Caco-2 (cell line): ENCODE results near the gene SPIN1. TPM values are rescaled to one million over a fixed set of nuclear protein-coding genes. Genes with fewer than 3 reads are reported as not detected.

Experiments
- BruUV-seq: library from RNA; stranded (reverse); fragments of 400-500 nt; replicated peaks from 2 replicates; lab custom pipeline; 2021; lab: Mats Ljungman, UMichigan
- CTCF ChIA-PET: fragments of 300-600 bp; sonication (Branson Sonifier 250); formaldehyde crosslinking; loops from one replicate; lab custom pipeline; 2022; ENCODE audit warnings: antibody characterized with exemption; lab: Charles Lee
- POLR2A ChIA-PET: fragments of 300-600 bp; sonication (Branson Sonifier 250); formaldehyde crosslinking; loops from one replicate; lab custom pipeline; 2022; ENCODE audit warnings: antibody characterized with exemption; lab: Charles Lee
- DNase-seq, 2 experiments: peaks; one replicate each; pipeline versions ENCODE4 v3.0.0 to v3.0.0-alpha.2; 2020 to 2022
- H3K27me3 ChIP-seq: replicated peaks from 2 replicates; pipeline ENCODE4 v1.6.0; 2011; ENCODE audit warnings: low read length; ENCODE audit not compliant: control insufficient read depth, insufficient read depth
- H3K36me3 ChIP-seq: 2 replicates; pipeline ENCODE4 v1.5.1; 2011; ENCODE audit warnings: low read length; ENCODE audit not compliant: control insufficient read depth, insufficient read depth
- H3K4me1 ChIP-seq: fragments of 250-450 bp; sonication (Bioruptor Pico); 2 replicates; pipeline ENCODE4 v1.5.1; 2020; ENCODE audit warnings: mild to moderate bottlenecking
- H3K4me3 ChIP-seq: 2 replicates; pipeline ENCODE4 v1.5.1; 2011; ENCODE audit warnings: low read depth, mild to moderate bottlenecking, control low read depth, low read length
- H3K9me3 ChIP-seq: fragments of 250-450 bp; sonication (Bioruptor Pico); 2 replicates; pipeline ENCODE4 v1.5.1; 2020; ENCODE audit warnings: mild to moderate bottlenecking, moderate library complexity
- H3K27ac Mint-ChIP-seq: one replicate; pipeline ENCODE4 v1.8.0; 2022; ENCODE audit warnings: mixed read lengths; ENCODE audit not compliant: unreplicated experiment
- H3K27me3 Mint-ChIP-seq: one replicate; pipeline ENCODE4 v1.8.0; 2022; ENCODE audit warnings: mixed read lengths; ENCODE audit not compliant: insufficient read depth, unreplicated experiment
- H3K36me3 Mint-ChIP-seq: one replicate; pipeline ENCODE4 v1.8.0; 2022; ENCODE audit warnings: mild to moderate bottlenecking, mixed read lengths; ENCODE audit not compliant: insufficient read depth, unreplicated experiment
- H3K4me1 Mint-ChIP-seq: one replicate; pipeline ENCODE4 v1.8.0; 2022; ENCODE audit warnings: low read depth, mixed read lengths; ENCODE audit not compliant: unreplicated experiment
- H3K4me3 Mint-ChIP-seq: one replicate; pipeline ENCODE4 v1.8.0; 2022; ENCODE audit warnings: mild to moderate bottlenecking, moderate library complexity, mixed read lengths; ENCODE audit not compliant: unreplicated experiment
- H3K9me3 Mint-ChIP-seq: one replicate; pipeline ENCODE4 v1.8.0; 2022; ENCODE audit warnings: mixed read lengths; ENCODE audit not compliant: unreplicated experiment
- CTCF ChIP-seq, 2 experiments: fragments of 200-600 bp in 1 of 2; IDR thresholded peaks; 1 replicate in 1 of 2; 2 replicates in 1 of 2; pipeline versions ENCODE4 v1.5.1 to v1.8.0; 2011 to 2022; ENCODE audit warnings: antibody characterized with exemption in 1 of 2, control low read depth in 1 of 2, inconsistent platforms in 1 of 2, low read depth in 1 of 2, low read length in 1 of 2, mild to moderate bottlenecking in 1 of 2, moderate library complexity in 1 of 2; ENCODE audit not compliant: insufficient read depth in 1 of 2, severe bottlenecking in 1 of 2, unreplicated experiment in 1 of 2
- intact Hi-C: fragments of 100-400 bp; cut with micrococcal nuclease; formaldehyde crosslinking; loops from one replicate; pipeline ENCODE4 v1.10.0; 2022; ENCODE audit not compliant: unreplicated experiment
- total RNA-seq: library from RNA; stranded (reverse); gene quantifications from 2 replicates; pipeline ENCODE4 v1.2.3, GENCODE V29; 2022

SPIN1 gene
- total RNA-seq, 1 experiment from 2014 or later, result 51.7 TPM

- Histone ChIP-seq H3K27me3 (no peaks in the 10 kb centered on the region), H3K9me3 (no peaks in the 10 kb centered on the region), H3K36me3 (no peaks in the 10 kb centered on the region), H3K4me1 (peaks cover 4% of the 10 kb centered on the region; the same call in 1 of the 2 replicates), H3K4me3 (no peak overlapping the region)
- H3K27ac Mint-ChIP-seq, result no peak overlapping the region
- CTCF ChIA-PET, result no interaction called here
- H3K4me1 Mint-ChIP-seq, result no peaks in the 10 kb centered on the region
- BruUV-seq, result no TSS peak
- intact Hi-C loops, result no loop called here
- H3K27me3 Mint-ChIP-seq, result no peaks in the 10 kb centered on the region
- no peak overlapping the region for H3K4me3 Mint-ChIP-seq
- TF ChIP-seq CTCF (IDR thresholded peaks at IDR 0.05; ENCODE audit: insufficient read depth in 1 of 2, low read depth in 1 of 2, low read length in 1 of 2, severe bottlenecking in 1 of 2, unreplicated experiment in 1 of 2), result no peak
- peaks cover 7% of the 10 kb centered on the region for H3K9me3 Mint-ChIP-seq
- no peaks in the 10 kb centered on the region for H3K36me3 Mint-ChIP-seq
- POLR2A ChIA-PET, result interaction anchor here (0.6 kb wide), 1 partner anchor 28 kb away, joined by 3 read pairs; no protein-coding TSS in a partner anchor
- no peak for DNase-seq
Measured at GRCh38 chr9:88358723-88359122, 29.5 kb upstream of the SPIN1 start.

DNA sequence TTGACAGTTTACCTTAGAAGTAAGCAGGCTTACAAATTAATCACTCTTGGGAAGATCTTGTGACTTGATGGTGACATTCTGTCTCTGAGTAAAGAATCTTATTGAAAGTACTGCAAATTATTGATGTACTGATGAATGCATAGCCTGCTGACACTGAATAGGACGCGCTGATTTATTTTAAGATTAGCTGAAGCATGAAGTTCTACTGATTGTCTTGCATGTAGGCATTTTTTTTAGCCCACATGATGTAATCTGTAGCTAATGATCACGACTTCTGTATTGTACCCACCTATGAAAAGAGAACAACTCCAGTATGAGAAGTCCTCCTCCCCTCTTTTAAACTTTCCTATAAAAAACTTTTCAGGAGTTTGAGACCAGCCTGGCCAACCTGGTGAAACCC lies 28.3 kb upstream of the SPIN1 start:
- H3K9me3 ChIP-seq, result no peaks in the 10 kb centered on the region
- ChIA-PET POLR2A (no interaction called here), CTCF (no interaction called here)
- intact Hi-C loops, result no loop called here
- DNase-seq, result no peak
- no peaks in the 10 kb centered on the region for H3K36me3 Mint-ChIP-seq
- no peaks in the 10 kb centered on the region for H3K36me3 ChIP-seq
- no peak overlapping the region for H3K27ac Mint-ChIP-seq
- TF ChIP-seq CTCF (IDR thresholded peaks at IDR 0.05; ENCODE audit: insufficient read depth in 1 of 2, low read depth in 1 of 2, low read length in 1 of 2, severe bottlenecking in 1 of 2, unreplicated experiment in 1 of 2), result no peak
- H3K27me3 ChIP-seq, result no peaks in the 10 kb centered on the region
- H3K4me1 ChIP-seq, result peaks cover 4% of the 10 kb centered on the region; the same call in 1 of the 2 replicates
- no peaks in the 10 kb centered on the region for H3K4me1 Mint-ChIP-seq
- H3K9me3 Mint-ChIP-seq, result peaks cover 7% of the 10 kb centered on the region
- no TSS peak for BruUV-seq
- H3K4me3 ChIP-seq, result no peak overlapping the region
- no peaks in the 10 kb centered on the region for H3K27me3 Mint-ChIP-seq
- no peak overlapping the region for H3K4me3 Mint-ChIP-seq

GRCh38 chr9:88362681-88363080 lies 25.6 kb upstream of the SPIN1 start:
- H3K4me1 ChIP-seq, result peaks cover 4% of the 10 kb centered on the region; the same call in 1 of the 2 replicates
- no peak for DNase-seq
- no peaks in the 10 kb centered on the region for H3K4me1 Mint-ChIP-seq
- no peak overlapping the region for H3K4me3 ChIP-seq
- TF ChIP-seq CTCF (IDR thresholded peaks at IDR 0.05; ENCODE audit: insufficient read depth in 1 of 2, low read depth in 1 of 2, low read length in 1 of 2, severe bottlenecking in 1 of 2, unreplicated experiment in 1 of 2), result no peak
- no peak overlapping the region for H3K27ac Mint-ChIP-seq
- H3K9me3 ChIP-seq, result no peaks in the 10 kb centered on the region
- H3K4me3 Mint-ChIP-seq, result no peak overlapping the region
- no peaks in the 10 kb centered on the region for H3K27me3 Mint-ChIP-seq
- H3K36me3 Mint-ChIP-seq, result no peaks in the 10 kb centered on the region
- no peaks in the 10 kb centered on the region for H3K27me3 ChIP-seq
- intact Hi-C loops, result no loop called here
- peaks cover 18% of the 10 kb centered on the region for H3K9me3 Mint-ChIP-seq
- CTCF ChIA-PET, result interaction anchor here (0.6 kb wide), 1 partner anchor 81 kb away, joined by 3 read pairs; no protein-coding TSS in a partner anchor
- no TSS peak for BruUV-seq
- POLR2A ChIA-PET, result no interaction called here
- H3K36me3 ChIP-seq, result no peaks in the 10 kb centered on the region
